GM21367 (cell line): ENCODE data around the gene ZPBP.
"Not testable (repeated sequence)": the region's sequence is repeated elsewhere in the genome, so short reads cannot be mapped to it uniquely, and the experiment has no call there.

Source experiments
- ATAC-seq: cut with Tn5 transposase; IDR thresholded peaks from one replicate; pipeline ENCODE4 v1.9.1; 2021; ENCODE audit not compliant: unreplicated experiment

ZPBP gene

GRCh38 chr7:50047716-50048115 lies 45.3 kb downstream of the ZPBP start:
- no peak for ATAC-seq

- not testable (repeated sequence) for ATAC-seq
These were observed 51.9 kb downstream of the ZPBP start for GRCh38 chr7:50041165-50041564.

- no peak for ATAC-seq
These were observed 56.0 kb downstream of the ZPBP start for GRCh38 chr7:50037086-50037485.

- ATAC-seq, result no peak
These were observed 70.1 kb downstream of the ZPBP start for GRCh38 chr7:50022991-50023390.

GRCh38 chr7:50022451-50022850 lies 70.6 kb downstream of the ZPBP start:
- ATAC-seq, result no peak

GRCh38 chr7:49995681-49996080 lies 97.4 kb downstream of the ZPBP start:
- no peak for ATAC-seq

GRCh38 chr7:49986191-49986590 lies 106.9 kb downstream of the ZPBP start:
- no peak for ATAC-seq

- no peak for ATAC-seq
These were observed 112.6 kb downstream of the ZPBP start for GRCh38 chr7:49980465-49980864.

- ATAC-seq, result no peak
These were observed 116.8 kb downstream of the ZPBP start for GRCh38 chr7:49976238-49976637.

- ATAC-seq, result no peak
These were observed 119.0 kb downstream of the ZPBP start for GRCh38 chr7:49974035-49974434.

GRCh38 chr7:49937608-49938007 lies 155.4 kb downstream of the ZPBP start:
- ATAC-seq, result no peak

GRCh38 chr7:49931627-49932026 lies 161.4 kb downstream of the ZPBP start:
- no peak for ATAC-seq

GRCh38 chr7:49928787-49929186 lies 164.3 kb downstream of the ZPBP start:
- ATAC-seq, result no peak

- ATAC-seq, result no peak
These were observed 165.4 kb downstream of the ZPBP start for GRCh38 chr7:49927631-49928030.

GRCh38 chr7:49926720-49927119 lies 166.3 kb downstream of the ZPBP start:
- ATAC-seq, result no peak

- ATAC-seq, result no peak
These were observed 181.1 kb downstream of the ZPBP start for GRCh38 chr7:49911909-49912308.

- no peak for ATAC-seq
These were observed 198.5 kb downstream of the ZPBP start for GRCh38 chr7:49894543-49894942.

GRCh38 chr7:49893131-49893530 lies 199.9 kb downstream of the ZPBP start:
- no peak for ATAC-seq

- no peak for ATAC-seq
These were observed 200.6 kb downstream of the ZPBP start for GRCh38 chr7:49892481-49892880.
